OCI-LY1 (cell line): ENCODE results near the gene NUP107.

Source experiments
- CTCF ChIP-seq: fragments of 200-600 bp; sonication (generic), shearing (Covaris generic); IDR thresholded peaks from 2 replicates; pipeline ENCODE4 v1.5.1; 2017; ENCODE audit warnings: mild to moderate bottlenecking, antibody characterized with exemption, low read length, moderate library complexity, mixed read lengths
- EZH2 ChIP-seq: fragments of 200-600 bp; sonication (generic), shearing (Covaris generic); IDR thresholded peaks from 2 replicates; pipeline ENCODE4 v1.8.0; 2017; ENCODE audit warnings: borderline replicate concordance, mixed run types, mild to moderate bottlenecking, antibody characterized with exemption, low read length, moderate library complexity, mixed read lengths

DNA sequence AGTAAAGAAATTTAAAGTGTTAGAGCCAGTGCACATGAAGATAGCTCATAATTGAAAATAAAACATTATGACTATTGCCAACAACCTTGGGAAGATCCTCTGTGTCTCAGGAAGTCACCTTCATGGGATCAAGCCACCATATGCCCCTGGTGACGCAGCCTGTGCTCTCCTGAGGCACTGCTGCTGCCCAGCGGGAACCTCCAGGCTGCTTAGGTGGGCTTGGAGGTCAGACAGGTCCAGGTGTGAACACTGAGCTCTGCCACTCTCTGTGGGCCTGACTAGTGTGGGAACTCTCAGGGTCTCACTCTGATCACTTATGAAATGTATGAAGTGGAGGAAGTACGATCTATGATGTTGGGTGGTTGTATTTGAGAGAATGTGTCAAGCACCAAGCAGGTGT lies 75.9 kb downstream of the NUP107 start:
- TF ChIP-seq CTCF, result no peak
- no peak for TF ChIP-seq EZH2
